SJSA1 (cell line): ENCODE measurements around the gene DBNDD2. TPM values are rescaled to one million over a fixed set of nuclear protein-coding genes. Genes with fewer than 3 reads are reported as not detected.

Source experiments
- DNase-seq, 2 experiments: peaks; one replicate each; pipeline ENCODE4 v3.0.0-alpha.2; 2015 to 2020; ENCODE audit warnings: low spot score in 2 of 2, low read depth in 1 of 2
- H3K27ac ChIP-seq: fragments of 250-450 bp; sonication (Bioruptor Pico); 2 replicates; pipeline ENCODE4 v1.5.1; 2020; ENCODE audit warnings: mild to moderate bottlenecking, moderate library complexity
- H3K27me3 ChIP-seq: fragments of 250-450 bp; sonication (Bioruptor Pico); replicated peaks from 2 replicates; pipeline ENCODE4 v1.5.1; 2020; ENCODE audit warnings: mild to moderate bottlenecking, moderate library complexity
- H3K36me3 ChIP-seq: fragments of 250-450 bp; sonication (Bioruptor Pico); 2 replicates; pipeline ENCODE4 v1.5.1; 2020; ENCODE audit warnings: mild to moderate bottlenecking
- H3K4me1 ChIP-seq: fragments of 250-450 bp; sonication (Bioruptor Pico); replicated peaks from 2 replicates; pipeline ENCODE4 v1.6.1; 2021; ENCODE audit warnings: mild to moderate bottlenecking
- H3K4me3 ChIP-seq: fragments of 250-450 bp; sonication (Bioruptor Pico); 2 replicates; pipeline ENCODE4 v1.5.1; 2020; ENCODE audit warnings: mild to moderate bottlenecking
- H3K9me3 ChIP-seq: fragments of 250-450 bp; sonication (Bioruptor Pico); replicated peaks from 2 replicates; pipeline ENCODE4 v1.5.1; 2020; ENCODE audit warnings: mild to moderate bottlenecking
- total RNA-seq: library from RNA; depleted of rRNA; stranded (reverse); fragments of >200 nt; shearing (Covaris generic); gene quantifications from 2 replicates; pipeline ENCODE4 v1.2.3, GENCODE V29; 2014

DBNDD2 gene
- total RNA-seq, 1 experiment from 2014 or later: 0.13 TPM

DNA sequence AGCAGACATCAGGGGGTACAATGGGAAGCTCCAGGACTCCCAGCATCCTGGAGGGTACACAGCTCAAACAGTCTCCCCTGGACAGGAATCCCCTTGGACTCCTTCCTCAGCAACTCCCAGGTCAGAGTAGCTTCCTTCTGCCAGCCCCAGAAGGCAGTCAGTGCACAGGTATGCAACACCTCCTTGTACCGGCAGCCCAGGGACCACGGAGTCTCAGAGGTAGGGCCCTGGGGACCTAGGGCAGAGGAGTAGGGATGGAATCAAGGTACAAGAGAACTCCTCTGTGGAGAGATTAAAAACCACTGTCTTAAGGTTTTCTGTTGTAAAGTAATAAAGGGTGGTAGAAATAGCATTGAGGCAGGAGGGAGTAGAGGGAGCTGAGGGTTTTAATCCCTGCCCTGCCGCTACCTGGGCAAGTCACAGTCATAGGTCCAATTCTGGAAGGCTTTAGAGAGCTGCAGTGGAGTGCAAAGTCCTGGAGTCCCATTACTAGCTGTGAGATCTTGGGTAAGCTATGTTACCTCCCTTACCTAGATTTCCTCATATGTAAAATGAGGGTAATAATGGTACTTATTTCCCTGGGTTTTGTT is 37.4 kb upstream of the DBNDD2 start:
- peaks cover 4% of the 10 kb centered on the region; the same call in 1 of the 2 replicates for H3K36me3 ChIP-seq

DNA sequence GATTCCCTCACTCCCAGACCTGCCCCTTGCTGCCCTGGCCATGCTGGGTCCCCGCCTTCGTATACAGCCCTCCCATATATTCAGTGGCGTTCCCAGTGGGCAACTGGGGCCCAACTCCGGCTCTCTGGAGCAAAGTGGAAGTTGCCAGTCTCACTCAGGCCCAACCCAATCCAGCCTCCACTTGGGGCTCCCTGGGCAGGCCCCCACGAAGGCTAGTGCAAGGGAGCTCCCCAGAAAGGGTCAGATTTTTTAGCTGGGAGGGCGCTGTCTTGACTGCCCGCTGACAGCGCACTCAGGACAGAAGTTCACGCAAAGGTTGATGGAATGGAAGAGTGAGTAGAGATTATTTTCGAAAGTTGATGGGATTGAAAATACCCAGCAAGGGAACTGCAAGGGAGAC is 35.8 kb upstream of the DBNDD2 start:
- H3K27ac ChIP-seq: no peak overlapping the region
- H3K4me1 ChIP-seq: 0 out of 2 replicates have a peak, but pooled peaks cover 3% of the 10 kb centered on the region
- no peak overlapping the region for H3K4me3 ChIP-seq
- peaks cover 4% of the 10 kb centered on the region; the same call in 1 of the 2 replicates for H3K36me3 ChIP-seq
- no peaks in the 10 kb centered on the region for H3K9me3 ChIP-seq
- DNase-seq: no peak
- H3K27me3 ChIP-seq: no peaks in the 10 kb centered on the region

More for the DNA sequence above, 37.4 kb upstream of the DBNDD2 start:
- Histone ChIP-seq H3K27ac (no peak overlapping the region), H3K27me3 (no peaks in the 10 kb centered on the region), H3K9me3 (no peaks in the 10 kb centered on the region), H3K4me1 (0 out of 2 replicates have a peak, but pooled peaks cover 3% of the 10 kb centered on the region), H3K4me3 (no peak overlapping the region)
- no peak for DNase-seq

DNA sequence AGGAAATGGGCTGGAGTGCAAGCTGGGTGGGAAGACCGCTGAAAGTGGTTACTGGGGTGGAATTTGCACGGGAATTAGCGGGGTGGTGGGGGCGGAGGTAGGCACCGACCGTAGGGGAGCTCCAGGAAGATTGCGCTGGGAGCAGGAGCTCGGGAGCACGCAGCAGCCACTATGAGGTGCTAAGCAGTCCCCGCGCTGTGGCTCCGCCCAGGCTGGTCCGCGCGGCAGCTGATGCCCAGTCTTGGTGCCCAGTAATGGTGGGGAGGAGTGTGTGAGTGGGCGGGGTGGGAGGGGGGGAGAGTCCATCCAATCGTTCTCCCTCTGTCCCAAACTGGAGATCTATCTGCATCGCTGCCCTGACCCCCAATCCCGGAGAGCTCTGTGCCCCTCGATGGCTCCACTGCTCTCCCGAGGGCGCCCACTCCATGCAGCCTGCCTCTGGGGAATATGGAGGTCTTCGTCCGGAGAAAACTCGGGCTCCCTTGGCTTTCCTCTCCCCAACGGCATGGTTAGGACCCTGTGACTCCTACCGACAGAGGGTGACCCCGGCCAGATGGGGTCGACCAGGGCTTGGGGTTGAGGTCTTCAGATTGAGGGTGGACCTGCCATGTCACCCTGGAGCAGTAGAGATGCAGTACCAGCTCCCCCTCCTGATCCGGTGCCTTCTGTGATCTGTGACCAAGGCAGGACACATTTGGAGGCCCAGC is 35.3 kb upstream of the DBNDD2 start:
- H3K36me3 ChIP-seq: peaks cover 4% of the 10 kb centered on the region; the same call in 1 of the 2 replicates
- H3K27me3 ChIP-seq: no peaks in the 10 kb centered on the region
- 0 out of 2 replicates have a peak, but pooled peaks cover 3% of the 10 kb centered on the region for H3K4me1 ChIP-seq
- no peaks in the 10 kb centered on the region for H3K9me3 ChIP-seq
- no peak for DNase-seq
- H3K4me3 ChIP-seq: no peak overlapping the region
- H3K27ac ChIP-seq: no peak overlapping the region

DNA sequence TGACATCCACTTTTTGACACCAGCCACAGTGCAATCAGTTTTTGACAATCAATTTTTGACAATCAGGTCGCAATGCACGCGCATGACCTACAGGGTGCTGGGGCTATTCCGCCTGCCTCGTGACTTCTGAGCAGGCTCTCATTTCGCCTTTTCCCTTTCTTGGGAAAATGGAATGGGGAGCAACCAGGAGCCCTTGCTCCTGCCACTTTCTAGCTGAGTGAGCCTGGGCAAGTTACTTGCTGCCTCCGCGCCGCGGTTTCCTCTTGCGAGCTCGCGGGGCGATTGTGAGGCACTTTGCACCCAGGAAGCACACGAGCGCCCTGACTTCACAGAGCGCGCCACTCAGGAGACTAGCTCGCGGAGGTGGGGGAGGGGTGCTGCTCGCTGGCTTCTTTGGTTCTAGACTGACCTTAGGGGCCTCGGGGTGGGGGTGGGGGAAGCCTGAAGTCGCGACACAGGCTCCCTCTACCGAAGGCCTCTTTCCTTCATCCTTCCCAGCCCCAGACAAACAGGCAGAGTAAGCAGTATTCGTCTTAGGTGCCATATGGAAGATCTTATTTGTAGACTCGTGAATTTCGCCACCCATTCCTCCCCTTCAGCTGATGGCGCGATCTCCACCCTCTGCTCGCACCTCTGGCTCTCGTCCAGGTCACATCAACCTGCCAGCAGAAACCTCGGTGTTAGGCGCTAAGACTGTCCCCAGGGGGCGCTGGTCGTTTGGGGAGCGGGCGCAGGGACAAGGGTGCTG is 34.6 kb upstream of the DBNDD2 start:
- no peak overlapping the region for H3K27ac ChIP-seq
- H3K4me1 ChIP-seq: 0 out of 2 replicates have a peak, but pooled peaks cover 3% of the 10 kb centered on the region
- H3K27me3 ChIP-seq: no peaks in the 10 kb centered on the region
- peaks cover under 1% of the 10 kb centered on the region; the same call in 1 of the 2 replicates for H3K36me3 ChIP-seq
- H3K4me3 ChIP-seq: no peak overlapping the region
- H3K9me3 ChIP-seq: no peaks in the 10 kb centered on the region
- DNase-seq: peak; percentile 48 to 79

DNA sequence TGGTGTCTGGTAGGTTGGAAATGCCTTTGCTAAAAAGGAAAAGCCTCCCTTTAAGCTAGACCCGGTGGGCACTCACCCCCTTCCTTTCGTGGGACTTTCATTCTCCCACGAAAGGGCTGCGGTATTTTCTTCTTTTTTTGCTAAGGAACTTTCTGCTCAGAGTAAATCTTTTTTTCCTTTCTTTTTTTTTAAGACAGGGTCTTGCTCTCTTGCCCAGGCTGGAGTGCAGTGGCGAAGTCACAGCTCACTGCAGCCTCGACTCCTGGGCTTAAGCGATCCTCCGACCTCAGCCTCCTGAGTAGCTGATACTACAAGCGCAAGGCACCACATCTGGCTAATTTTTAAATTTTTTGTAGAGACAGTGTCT is 34.0 kb upstream of the DBNDD2 start:
- Histone ChIP-seq H3K27me3 (no peaks in the 10 kb centered on the region), H3K27ac (no peak overlapping the region), H3K36me3 (no peaks in the 10 kb centered on the region; the same call in 1 of the 2 replicates), H3K4me1 (0 out of 2 replicates have a peak, but pooled peaks cover 3% of the 10 kb centered on the region), H3K9me3 (no peaks in the 10 kb centered on the region), H3K4me3 (no peak overlapping the region)
- no peak for DNase-seq

- H3K4me3 ChIP-seq: no peak overlapping the region
- 0 out of 2 replicates have a peak, but pooled peaks cover 3% of the 10 kb centered on the region for H3K4me1 ChIP-seq
- no peak overlapping the region for H3K27ac ChIP-seq
- no peaks in the 10 kb centered on the region for H3K27me3 ChIP-seq
- no peaks in the 10 kb centered on the region for H3K36me3 ChIP-seq
- H3K9me3 ChIP-seq: no peaks in the 10 kb centered on the region
- no peak for DNase-seq
These were observed 33.1 kb upstream of the DBNDD2 start for GRCh38 chr20:45374966-45375365.

DNA sequence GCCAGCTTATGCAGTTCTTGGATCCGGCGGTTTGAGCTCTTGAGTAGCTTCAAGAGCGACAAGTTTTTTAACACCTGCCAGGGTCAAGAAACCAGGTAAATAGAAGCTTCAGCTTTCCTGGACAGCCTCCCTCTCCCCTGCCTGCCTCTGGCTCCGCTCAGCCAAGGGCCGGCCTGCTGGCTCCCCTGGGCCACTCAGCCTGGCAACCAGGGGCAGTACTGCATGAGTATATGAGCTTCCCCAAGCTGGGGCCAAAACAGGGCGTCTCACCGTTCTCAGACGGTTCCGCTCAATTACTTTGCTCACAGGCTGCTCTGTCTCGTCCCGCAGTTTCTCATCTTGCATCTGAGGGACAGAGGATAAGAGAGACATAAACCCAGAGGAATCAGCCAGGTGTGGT is 30.8 kb upstream of the DBNDD2 start:
- Histone ChIP-seq H3K4me3 (no peak overlapping the region), H3K36me3 (0 out of 2 replicates have a peak, but pooled peaks cover 2% of the 10 kb centered on the region), H3K9me3 (no peaks in the 10 kb centered on the region), H3K27ac (no peak overlapping the region), H3K27me3 (no peaks in the 10 kb centered on the region), H3K4me1 (0 out of 2 replicates have a peak, but pooled peaks cover 3% of the 10 kb centered on the region)
- DNase-seq: no peak

- Histone ChIP-seq H3K9me3 (no peaks in the 10 kb centered on the region), H3K36me3 (0 out of 2 replicates have a peak, but pooled peaks cover 3% of the 10 kb centered on the region), H3K27ac (no peak within 1 kb of the TSS), H3K4me1 (peaks cover 8% of the 10 kb centered on the region), H3K4me3 (no peak within 1 kb of the TSS), H3K27me3 (no peaks in the 10 kb centered on the region)
- no peak for DNase-seq
These were observed 29.9 kb upstream of the DBNDD2 start, which contains the start of gene TP53TG5 for GRCh38 chr20:45378191-45378590. Gene TP53TG5, minus strand, starts transcription at chr20:45378325. Its CDS starts 89 bp downstream, at chr20:45378236.

DNA sequence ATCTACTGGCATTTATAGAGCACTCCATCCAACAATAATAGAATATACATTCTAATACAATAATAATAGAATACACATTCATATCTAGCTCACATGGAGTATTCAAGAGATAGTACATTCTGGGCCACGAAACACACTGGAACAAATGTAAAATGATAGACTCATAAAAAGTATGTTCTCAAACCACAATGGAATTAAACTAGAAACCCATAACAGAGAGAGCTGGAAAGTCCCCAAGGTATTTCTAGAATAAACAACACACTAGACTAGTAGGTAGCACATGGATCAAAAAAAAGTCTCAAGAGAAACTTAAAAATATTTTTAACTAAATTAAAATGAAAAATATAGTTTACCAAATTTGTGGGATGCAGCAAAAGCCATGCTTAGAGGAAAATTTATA is 20.8 kb upstream of the DBNDD2 start:
- Histone ChIP-seq H3K27ac (no peak overlapping the region), H3K9me3 (no peaks in the 10 kb centered on the region), H3K4me1 (peaks cover 8% of the 10 kb centered on the region), H3K4me3 (no peak overlapping the region), H3K27me3 (no peaks in the 10 kb centered on the region), H3K36me3 (0 out of 2 replicates have a peak, but pooled peaks cover under 1% of the 10 kb centered on the region)
- no peak for DNase-seq

DNA sequence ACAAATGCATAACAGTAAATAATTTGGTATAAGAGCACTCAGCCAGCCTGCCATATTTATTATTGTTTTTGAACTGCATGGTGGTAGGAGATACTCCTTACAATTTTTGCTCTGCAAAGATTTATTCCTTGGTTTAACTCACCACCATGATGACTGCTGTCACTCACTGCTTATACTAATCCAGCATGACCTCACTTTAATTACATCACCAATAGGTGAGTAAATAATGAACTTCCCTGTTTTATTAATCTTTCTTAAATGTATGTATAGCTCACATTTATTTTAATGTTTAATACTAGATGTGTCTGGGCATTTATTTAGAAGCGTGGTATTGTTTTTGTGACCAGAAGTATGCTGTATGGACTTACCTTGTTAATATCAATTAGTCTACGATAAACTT is 17.2 kb upstream of the DBNDD2 start:
- no peaks in the 10 kb centered on the region for H3K9me3 ChIP-seq
- no peak for DNase-seq
- H3K4me3 ChIP-seq: no peak overlapping the region

DNA sequence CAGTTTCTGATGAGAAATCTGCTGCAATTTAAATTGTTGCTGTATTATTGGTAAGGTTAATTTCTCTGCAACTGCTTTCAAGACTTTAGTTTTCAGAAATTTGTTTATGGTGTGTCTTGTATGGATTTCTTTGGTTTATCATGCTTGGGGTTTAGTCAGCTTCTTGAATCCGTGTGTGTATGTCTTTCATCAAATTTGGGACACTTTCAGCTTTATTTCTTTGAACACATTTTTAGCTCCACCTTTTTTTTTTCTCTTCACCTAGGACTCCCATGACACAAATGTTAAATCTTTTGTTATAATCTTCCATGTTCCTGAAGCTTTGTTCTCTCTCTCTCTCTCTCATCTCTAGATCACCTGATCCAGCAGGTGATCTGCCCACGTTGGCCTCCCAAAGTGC is 16.5 kb upstream of the DBNDD2 start:
- Histone ChIP-seq H3K36me3 (no peaks in the 10 kb centered on the region), H3K27me3 (no peaks in the 10 kb centered on the region), H3K9me3 (no peaks in the 10 kb centered on the region), H3K27ac (no peak overlapping the region), H3K4me1 (no peaks in the 10 kb centered on the region), H3K4me3 (no peak overlapping the region)
- DNase-seq: no peak

More for the DNA sequence above, 17.2 kb upstream of the DBNDD2 start:
- no peaks in the 10 kb centered on the region for H3K36me3 ChIP-seq
- no peak overlapping the region for H3K27ac ChIP-seq
- no peaks in the 10 kb centered on the region for H3K27me3 ChIP-seq
- H3K4me1 ChIP-seq: no peaks in the 10 kb centered on the region

DNA sequence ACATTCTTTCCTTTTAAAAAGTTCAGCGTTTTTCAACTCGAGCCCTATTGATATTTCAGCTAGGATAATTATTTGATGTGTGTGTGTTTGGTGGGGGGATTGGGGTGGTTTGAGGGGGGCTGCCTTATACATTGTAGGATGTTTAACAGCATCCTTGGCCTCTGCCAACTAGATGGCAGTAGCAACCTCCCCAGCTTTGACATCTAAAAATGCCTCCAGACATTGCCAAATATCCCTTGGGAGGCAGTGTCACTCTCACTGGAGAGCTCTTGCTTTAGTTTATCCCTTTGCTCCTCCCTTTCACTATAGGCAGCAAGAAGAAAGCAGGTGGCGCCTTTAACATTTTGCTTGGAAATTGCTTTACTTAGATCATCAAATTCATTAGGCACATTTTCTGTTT is 15.4 kb upstream of the DBNDD2 start:
- Histone ChIP-seq H3K4me3 (no peak overlapping the region), H3K27ac (no peak overlapping the region), H3K4me1 (no peaks in the 10 kb centered on the region), H3K27me3 (no peaks in the 10 kb centered on the region), H3K36me3 (no peaks in the 10 kb centered on the region), H3K9me3 (no peaks in the 10 kb centered on the region)
- no peak for DNase-seq

GRCh38 chr20:45394221-45395113 is 13.6 kb upstream of the DBNDD2 start:
- H3K36me3 ChIP-seq: no peaks in the 10 kb centered on the region
- H3K27ac ChIP-seq: no peak overlapping the region
- H3K4me1 ChIP-seq: no peaks in the 10 kb centered on the region
- H3K27me3 ChIP-seq: no peaks in the 10 kb centered on the region
- no peak overlapping the region for H3K4me3 ChIP-seq
- DNase-seq: no peak
- no peaks in the 10 kb centered on the region for H3K9me3 ChIP-seq
